Body of pancreas (tissue), 4 donors: Measurements from ENCODE around the gene RASL10A. TPM values are rescaled to one million over a fixed set of nuclear protein-coding genes. Genes with fewer than 3 reads are reported as not detected.
A peak's percentile ranks its signal among the peaks of the same experiment; 100 is the strongest.

Experiments used
- ATAC-seq: fragments of 150-250 bp; one replicate; pipeline ENCODE4 v1.9.1; 2016
- DNase-seq, 4 donors: peaks; one replicate each; pipeline ENCODE4 v3.0.0-alpha.2; 2019
- H3K27ac ChIP-seq, 4 donors: fragments of 200-600 bp; sonication (generic); 1 replicate in 3 of 4; 2 replicates in 1 of 4; pipeline versions ENCODE4 v1.5.1 to v1.6.1; 2016 to 2019; ENCODE audit warnings: mild to moderate bottlenecking in 1 of 4, mixed read lengths in 1 of 4, moderate library complexity in 1 of 4
- H3K27me3 ChIP-seq, 2 donors: fragments of 200-600 bp; sonication (generic); one replicate each; pipeline ENCODE4 v1.6.0; 2016; ENCODE audit warnings: mild to moderate bottlenecking in 1 of 2
- H3K36me3 ChIP-seq, 2 donors: fragments of 200-600 bp; sonication (generic); replicated peaks in 1 of 2; 2 replicates each; pipeline ENCODE4 v1.5.1; 2016; ENCODE audit warnings: low read depth in 2 of 2; ENCODE audit not compliant: insufficient read depth in 1 of 2
- H3K4me1 ChIP-seq: fragments of 200-600 bp; sonication (generic); one replicate; pipeline ENCODE4 v1.6.0; 2016
- H3K4me3 ChIP-seq, 2 donors: fragments of 200-600 bp; sonication (generic); 1 replicate in 1 of 2; 2 replicates in 1 of 2; pipeline ENCODE4 v1.5.1; 2016 to 2019
- H3K9me3 ChIP-seq, 3 donors: fragments of 200-600 bp; sonication (generic); 1 replicate in 2 of 3; 2 replicates in 1 of 3; pipeline ENCODE4 v1.5.1; 2016
- POLR2A ChIP-seq, 3 donors: fragments of 450-650 bp; IDR thresholded peaks; one replicate each; pipeline ENCODE4 v1.6.1; 2016; ENCODE audit warnings: antibody characterized with exemption in 3 of 3, mild to moderate bottlenecking in 2 of 3
- WGBS, 2 donors: methylation state at CpG; one replicate each; pipeline ENCODE4 v1.1.5; 2017; 5-methylcytosine and 5-hydroxymethylcytosine counted together
- intact Hi-C: fragments of 100-400 bp; cut with DNase I; formaldehyde crosslinking; loops from one replicate; pipeline ENCODE4 v1.15.1; 2023
- total RNA-seq, 2 donors: library from RNA; depleted of rRNA; stranded (reverse); fragments of >200 nt; gene quantifications; one replicate each; pipeline ENCODE4 v1.1.0, GENCODE V29; 2016
- TF ChIP-seq, protein P1 (sequence below), 7 experiments: fragments of 450-650 bp in 4 of 7; fragments of 200-600 bp in 3 of 7; sonication (generic) in 3 of 7; IDR thresholded peaks; one replicate each; pipeline ENCODE4 v1.5.1; 2016 to 2019; ENCODE audit warnings: antibody characterized with exemption in 7 of 7

Gene RASL10A
- total RNA-seq, 2 donors from 2014 or later, result 0.78 TPM; not detected in 1

DNA sequence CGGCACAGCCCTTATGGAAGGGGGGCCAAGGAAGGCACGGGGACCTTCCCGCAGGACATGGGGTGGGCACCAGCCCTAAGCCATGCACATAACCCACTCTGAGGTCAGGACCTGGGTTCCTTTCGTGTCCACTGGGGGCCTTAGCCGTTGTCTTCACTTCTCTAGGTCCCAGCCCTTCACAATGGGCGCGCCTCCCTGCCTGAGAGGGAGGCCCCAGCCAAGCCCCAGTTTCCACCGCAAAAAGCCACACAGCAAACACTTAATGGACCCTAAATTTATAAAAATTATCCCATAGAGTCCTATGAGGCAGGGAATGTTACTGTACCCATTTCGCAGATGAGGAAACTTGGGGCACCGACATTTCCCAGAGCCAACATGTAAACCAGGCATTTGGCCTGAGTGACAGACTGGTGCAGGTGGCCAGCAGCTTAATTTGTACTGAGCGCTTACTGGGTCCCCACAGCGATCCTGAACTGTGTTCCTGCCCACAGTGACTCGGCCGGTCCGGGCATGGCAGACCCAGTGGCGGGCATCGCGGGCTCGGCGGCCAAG is 7.8 kb downstream of the RASL10A start:
- Histone ChIP-seq H3K36me3 (no peaks in the 10 kb centered on the region), H3K4me3 (peak overlapping the region in 1 of 2 donors; percentile 71), H3K9me3 (no peaks in the 10 kb centered on the region), H3K4me1 (peaks cover 66% of the 10 kb centered on the region), H3K27ac (peak overlapping the region in 3 of 4 donors; percentile 51 to 84 (median 73)), H3K27me3 (no peaks in the 10 kb centered on the region)
- ATAC-seq (no peak), DNase-seq (no peak)
- TF ChIP-seq, protein P1, sequence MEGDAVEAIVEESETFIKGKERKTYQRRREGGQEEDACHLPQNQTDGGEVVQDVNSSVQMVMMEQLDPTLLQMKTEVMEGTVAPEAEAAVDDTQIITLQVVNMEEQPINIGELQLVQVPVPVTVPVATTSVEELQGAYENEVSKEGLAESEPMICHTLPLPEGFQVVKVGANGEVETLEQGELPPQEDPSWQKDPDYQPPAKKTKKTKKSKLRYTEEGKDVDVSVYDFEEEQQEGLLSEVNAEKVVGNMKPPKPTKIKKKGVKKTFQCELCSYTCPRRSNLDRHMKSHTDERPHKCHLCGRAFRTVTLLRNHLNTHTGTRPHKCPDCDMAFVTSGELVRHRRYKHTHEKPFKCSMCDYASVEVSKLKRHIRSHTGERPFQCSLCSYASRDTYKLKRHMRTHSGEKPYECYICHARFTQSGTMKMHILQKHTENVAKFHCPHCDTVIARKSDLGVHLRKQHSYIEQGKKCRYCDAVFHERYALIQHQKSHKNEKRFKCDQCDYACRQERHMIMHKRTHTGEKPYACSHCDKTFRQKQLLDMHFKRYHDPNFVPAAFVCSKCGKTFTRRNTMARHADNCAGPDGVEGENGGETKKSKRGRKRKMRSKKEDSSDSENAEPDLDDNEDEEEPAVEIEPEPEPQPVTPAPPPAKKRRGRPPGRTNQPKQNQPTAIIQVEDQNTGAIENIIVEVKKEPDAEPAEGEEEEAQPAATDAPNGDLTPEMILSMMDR (IDR thresholded peaks at IDR 0.05), result no peak
- TF ChIP-seq POLR2A (IDR thresholded peaks at IDR 0.05), result no peak
- WGBS, 2 donors, result 75 to 97% methylated on average over 6 to 20 of the region's 20 CpGs
- intact Hi-C loops, result no loop called here

DNA sequence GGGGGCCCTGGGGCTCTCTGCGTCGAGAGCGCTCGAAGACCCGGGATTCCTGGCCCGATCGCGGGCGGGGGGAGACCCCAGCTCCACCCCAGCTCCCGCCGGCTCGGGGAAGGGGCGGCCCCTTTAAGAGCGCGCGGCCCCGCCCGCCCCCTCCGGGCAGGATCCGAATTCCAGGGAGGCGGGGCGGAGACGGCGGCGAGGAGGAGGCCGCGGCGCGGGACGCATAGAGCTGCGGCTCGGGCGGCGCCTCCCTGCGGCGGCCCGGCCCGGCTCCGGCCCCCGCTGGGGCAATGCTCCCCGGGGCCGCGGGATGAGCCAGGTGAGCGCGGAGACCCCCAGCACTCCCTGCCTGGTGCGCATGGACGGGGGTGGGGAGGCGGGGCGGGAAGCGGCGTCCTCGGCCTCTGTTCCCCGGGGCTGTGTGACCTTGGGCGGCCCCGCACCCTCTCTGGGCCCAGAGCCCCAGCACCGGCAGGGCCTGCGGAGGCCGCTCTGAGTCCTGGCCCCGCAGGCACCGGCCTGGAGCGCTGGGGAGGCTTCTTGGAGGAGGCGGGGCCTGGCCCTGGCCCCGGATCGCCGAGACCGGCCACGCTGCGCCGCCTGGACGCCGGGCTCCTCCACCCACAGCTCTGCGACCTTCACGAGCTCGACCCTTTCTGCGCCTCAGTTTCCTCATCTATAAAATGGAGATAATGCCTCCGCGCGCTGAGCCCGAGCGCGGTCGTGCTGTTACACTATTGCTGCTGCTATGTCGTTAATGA is 8.5 kb downstream of the RASL10A start:
- Histone ChIP-seq H3K9me3 (no peaks in the 10 kb centered on the region), H3K27me3 (no peaks in the 10 kb centered on the region), H3K4me3 (peak overlapping the region; percentile 56 to 71), H3K4me1 (peaks cover 72% of the 10 kb centered on the region), H3K27ac (peak overlapping the region; percentile 51 to 84 (median 72)), H3K36me3 (no peaks in the 10 kb centered on the region)
- TF ChIP-seq POLR2A (IDR thresholded peaks at IDR 0.05), result peak in 2 of 3 donors; percentile 35 to 40
- TF ChIP-seq, protein P1 (IDR thresholded peaks at IDR 0.05), result peak in 2 of 7 experiments; percentile 15 to 36
- intact Hi-C loops, result no loop called here
- peak; percentile 81 to 86 (median 83) for DNase-seq
- peak; percentile 75 for ATAC-seq
- WGBS, 2 donors, result 0 to 7% methylated on average over 19 to 62 of the region's 83 CpGs

DNA sequence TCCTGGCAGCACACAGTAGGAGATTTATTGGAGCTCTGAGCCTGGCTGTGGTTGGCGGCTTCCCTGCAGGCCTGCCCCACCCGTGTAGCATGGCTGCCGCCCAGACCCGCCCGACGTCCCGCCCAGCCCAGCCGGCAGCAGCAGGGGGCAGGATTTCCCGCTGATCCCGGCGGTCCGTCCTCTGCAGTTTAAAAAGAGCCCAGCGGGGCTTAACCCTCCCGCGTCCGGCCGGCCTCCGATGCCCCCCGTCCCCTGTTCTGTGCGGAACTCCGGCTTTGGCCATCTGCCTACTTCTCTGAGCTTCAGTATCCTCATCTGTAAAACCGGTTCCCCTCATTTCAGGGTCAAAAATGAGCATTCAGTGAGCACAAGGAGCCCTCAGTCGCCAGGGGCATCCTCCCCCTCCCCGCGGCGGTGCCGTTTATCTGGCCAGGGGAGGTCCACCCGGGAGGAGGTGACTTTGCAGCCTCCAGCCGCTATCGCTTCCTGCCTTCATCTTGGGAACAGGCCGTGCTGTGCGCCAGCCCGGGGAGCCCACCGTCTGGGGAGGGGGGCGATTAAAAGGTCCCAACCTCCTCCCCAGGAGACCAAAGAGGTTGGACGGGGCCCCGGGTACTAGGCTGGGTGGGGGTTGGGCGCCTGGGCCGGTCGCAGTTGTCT is 9.2 kb downstream of the RASL10A start, which contains the start of gene GAS2L1:
TSS of gene GAS2L1 (plus strand) at position 476 of the 660 bp plus-strand sequence. CDS start 1,456 bp downstream, outside the sequence.
- intact Hi-C loops, result no loop called here
- Histone ChIP-seq H3K27ac (peak within 1 kb of the TSS; percentile 51 to 84 (median 72)), H3K36me3 (no peaks in the 10 kb centered on the region), H3K27me3 (no peaks in the 10 kb centered on the region), H3K9me3 (no peaks in the 10 kb centered on the region), H3K4me1 (peaks cover 65% of the 10 kb centered on the region), H3K4me3 (peak within 1 kb of the TSS; percentile 56 to 71)
- DNase-seq, result peak; percentile 79 to 83 (median 80)
- TF ChIP-seq, protein P1 (IDR thresholded peaks at IDR 0.05), result peak; percentile 50 to 78 (median 68)
- peak in 1 of 3 donors; percentile 37 for TF ChIP-seq POLR2A (IDR thresholded peaks at IDR 0.05)
- 0% methylated on average over 11 to 40 of the region's 40 CpGs for WGBS, 2 donors
- ATAC-seq, result peak; percentile 67

DNA sequence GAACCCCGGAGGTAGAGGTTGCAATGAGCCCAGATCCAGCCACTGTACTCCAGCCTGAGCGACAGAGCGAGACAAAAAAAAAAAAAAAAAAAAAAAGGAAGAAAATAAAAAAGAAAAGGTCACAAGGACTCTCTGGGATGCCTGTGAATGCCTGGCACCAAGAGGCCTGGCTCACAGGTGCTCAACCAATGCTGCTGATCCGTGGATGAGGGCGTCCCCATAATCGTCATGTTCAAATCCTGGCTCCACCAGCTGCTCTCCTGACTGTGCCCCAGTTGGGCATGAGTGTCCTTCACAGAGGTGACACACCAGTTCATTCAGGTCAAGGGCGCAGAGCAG is 9.7 kb downstream of the RASL10A start:
- DNase-seq (no peak), ATAC-seq (no peak)
- H3K4me1 ChIP-seq, result peaks cover 60% of the 10 kb centered on the region
- intact Hi-C loops, result no loop called here
- peak overlapping the region in 3 of 4 donors; percentile 51 to 84 (median 73) for H3K27ac ChIP-seq
- no peak for TF ChIP-seq POLR2A (IDR thresholded peaks at IDR 0.05)
- TF ChIP-seq, protein P1 (IDR thresholded peaks at IDR 0.05), result no peak
- H3K36me3 ChIP-seq, result no peaks in the 10 kb centered on the region
- H3K4me3 ChIP-seq, result peak overlapping the region in 1 of 2 donors; percentile 71
- no peaks in the 10 kb centered on the region for H3K9me3 ChIP-seq
- no peaks in the 10 kb centered on the region for H3K27me3 ChIP-seq
- 40 to 45% methylated on average over 7 of the region's 7 CpGs for WGBS, 2 donors
